Adrenal gland (tissue), 5 donors: Measurements from ENCODE around the gene STX8.

Experiments
- CTCF ChIP-seq, 6 experiments: fragments of 450-650 bp in 4 of 6; fragments of 200-600 bp in 2 of 6; sonication (generic) in 1 of 6; IDR thresholded peaks; 1 replicate in 5 of 6; 2 replicates in 1 of 6; pipeline versions ENCODE4 v1.5.1 to v1.8.0; 2016 to 2021; ENCODE audit warnings: antibody characterized with exemption in 6 of 6, mild to moderate bottlenecking in 2 of 6, moderate library complexity in 1 of 6
- POLR2A ChIP-seq, 2 donors: fragments of 450-650 bp; IDR thresholded peaks; one replicate each; pipeline ENCODE4 v1.6.1; 2017; ENCODE audit warnings: antibody characterized with exemption in 2 of 2, mild to moderate bottlenecking in 2 of 2, moderate library complexity in 1 of 2
- donor health status: DM: no; HTN: no; CAD: no.

- TF ChIP-seq CTCF (IDR thresholded peaks at IDR 0.05) (no peak), POLR2A (IDR thresholded peaks at IDR 0.05) (no peak)
These were observed 334.8 kb downstream of the STX8 start for GRCh38 chr17:9240659-9241370.
